ENCODE data around the gene KRTAP5-4. TPM values are rescaled to one million over a fixed set of nuclear protein-coding genes. Genes with fewer than 3 reads are reported as not detected.

Gene KRTAP5-4
- total and polyA plus RNA-seq, 2 donors (not counting 1 experiment from before 2014, with no cell fraction given), result not detected

DNA sequence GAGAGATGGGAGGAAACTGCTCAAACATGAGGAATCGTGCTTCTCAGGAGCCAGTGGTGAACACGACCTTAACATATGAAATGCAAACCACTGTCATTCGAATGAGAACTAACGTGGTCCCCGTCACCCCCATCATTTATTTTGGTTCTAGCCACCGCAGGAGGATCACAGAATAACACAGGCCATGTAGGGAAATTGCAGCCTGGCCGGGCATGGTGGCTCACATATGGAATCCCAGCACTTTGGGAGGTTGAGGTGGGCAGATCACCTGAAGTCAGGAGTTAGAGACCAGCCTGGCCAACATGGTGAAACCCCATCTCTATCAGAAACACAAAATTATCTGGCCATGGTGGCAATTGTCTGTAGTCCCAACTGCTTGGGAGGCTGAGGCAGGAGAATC lies 34.7 kb upstream of the KRTAP5-4 start:
- Mint-ChIP-seq H3K27me3 (peaks cover 51% of the 10 kb centered on the region), H3K4me1 (no peaks in the 10 kb centered on the region), H3K27ac (no peak overlapping the region), H3K4me3 (no peak overlapping the region), H3K9me3 (ENCODE audit: insufficient read depth) (no peaks in the 10 kb centered on the region)
- no peak overlapping the region for H3K27ac ChIP-seq (ENCODE audit: low read length in 2 of 2)
- DNase-seq (no peak), ATAC-seq (ENCODE audit: low read depth) (no peak)
- intact Hi-C loops (cut with micrococcal nuclease), result no loop called here
- H3K9me3 ChIP-seq (ENCODE audit: control extremely low read depth in 1 of 3, control insufficient read depth in 2 of 3, insufficient read depth in 1 of 3, low read length in 2 of 3), result no peaks in the 10 kb centered on the region
- no peak overlapping the region for H2AFZ ChIP-seq (ENCODE audit: insufficient read depth, low read depth, low read length, poor library complexity, severe bottlenecking)
- ChIA-PET POLR2A (no interaction called here), CTCF (interaction anchor here (4.5 kb wide), 1 partner anchor 176 kb away, joined by 72 read pairs; the partner anchor contains the start of gene SYT8)
- H4K20me1 ChIP-seq (ENCODE audit: control insufficient read depth, insufficient read depth, low read length, poor library complexity, severe bottlenecking), result no peaks in the 10 kb centered on the region
- no peak overlapping the region for H3K9ac ChIP-seq (ENCODE audit: low read length)
- 86% methylated on average over 6 of the region's 7 CpGs for WGBS (ENCODE audit: insufficient coverage)
- no peaks in the 10 kb centered on the region for H3K36me3 ChIP-seq (replicated peaks in 1 of 2; ENCODE audit: control extremely low read depth in 1 of 2, control insufficient read depth in 1 of 2, extremely low read depth in 1 of 2, insufficient read depth in 2 of 2, low read length in 1 of 2)
- no peak overlapping the region for H3K4me2 ChIP-seq (replicated peaks; ENCODE audit: low read depth, low read length, poor library complexity, severe bottlenecking)
- no peak overlapping the region for H3K4me3 ChIP-seq (ENCODE audit: control extremely low read depth in 1 of 5, extremely low read depth in 1 of 5, insufficient read depth in 1 of 5, low read depth in 2 of 5, low read length in 4 of 5)
- TF ChIP-seq, protein P1, sequence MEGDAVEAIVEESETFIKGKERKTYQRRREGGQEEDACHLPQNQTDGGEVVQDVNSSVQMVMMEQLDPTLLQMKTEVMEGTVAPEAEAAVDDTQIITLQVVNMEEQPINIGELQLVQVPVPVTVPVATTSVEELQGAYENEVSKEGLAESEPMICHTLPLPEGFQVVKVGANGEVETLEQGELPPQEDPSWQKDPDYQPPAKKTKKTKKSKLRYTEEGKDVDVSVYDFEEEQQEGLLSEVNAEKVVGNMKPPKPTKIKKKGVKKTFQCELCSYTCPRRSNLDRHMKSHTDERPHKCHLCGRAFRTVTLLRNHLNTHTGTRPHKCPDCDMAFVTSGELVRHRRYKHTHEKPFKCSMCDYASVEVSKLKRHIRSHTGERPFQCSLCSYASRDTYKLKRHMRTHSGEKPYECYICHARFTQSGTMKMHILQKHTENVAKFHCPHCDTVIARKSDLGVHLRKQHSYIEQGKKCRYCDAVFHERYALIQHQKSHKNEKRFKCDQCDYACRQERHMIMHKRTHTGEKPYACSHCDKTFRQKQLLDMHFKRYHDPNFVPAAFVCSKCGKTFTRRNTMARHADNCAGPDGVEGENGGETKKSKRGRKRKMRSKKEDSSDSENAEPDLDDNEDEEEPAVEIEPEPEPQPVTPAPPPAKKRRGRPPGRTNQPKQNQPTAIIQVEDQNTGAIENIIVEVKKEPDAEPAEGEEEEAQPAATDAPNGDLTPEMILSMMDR (IDR thresholded peaks at IDR 0.05), result no peak
- TF ChIP-seq EZH2 (IDR thresholded peaks at IDR 0.05; ENCODE audit: borderline replicate concordance, insufficient read depth, low read depth, low read length, poor library complexity, severe bottlenecking), result no peak
- H3K79me2 ChIP-seq (ENCODE audit: control insufficient read depth, insufficient read depth, low read length), result no peaks in the 10 kb centered on the region
- peaks cover 0 to 10% of the 10 kb centered on the region in 2 donors for H3K4me1 ChIP-seq (ENCODE audit: control insufficient read depth in 2 of 2, insufficient read depth in 2 of 2, low read length in 2 of 2)
- peaks cover 0 to 36% (median 4%) of the 10 kb centered on the region in 4 experiments for H3K27me3 ChIP-seq (replicated peaks in 1 of 4; ENCODE audit: control extremely low read depth in 1 of 4, control insufficient read depth in 3 of 4, insufficient read depth in 4 of 4, low read length in 3 of 4)

DNA sequence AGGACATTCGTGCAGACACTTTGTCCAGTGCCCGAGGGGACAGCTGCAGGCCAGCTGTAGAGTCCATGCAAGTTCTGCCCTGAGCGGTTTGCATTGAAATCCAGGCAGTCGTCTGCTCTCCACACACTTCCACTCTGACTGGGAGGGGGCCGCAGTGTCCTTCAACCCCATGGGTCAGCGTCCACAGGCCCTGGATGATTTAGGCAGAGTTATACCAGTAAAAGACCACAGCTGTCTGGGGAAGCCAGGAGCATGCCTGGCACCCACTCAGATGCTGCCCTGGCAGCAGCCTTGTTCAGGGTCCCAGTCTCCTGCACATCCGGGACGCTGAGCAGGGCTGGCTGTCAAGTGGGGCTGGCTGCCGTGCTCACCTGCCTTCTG lies 34.1 kb upstream of the KRTAP5-4 start:
- no peak overlapping the region for H3K4me2 ChIP-seq (replicated peaks; ENCODE audit: low read depth, low read length, poor library complexity, severe bottlenecking)
- H3K9me3 Mint-ChIP-seq (ENCODE audit: insufficient read depth), result no peaks in the 10 kb centered on the region
- ATAC-seq (ENCODE audit: low read depth), result no peak
- peaks cover 0 to 10% of the 10 kb centered on the region in 2 donors for H3K4me1 ChIP-seq (ENCODE audit: control insufficient read depth in 2 of 2, insufficient read depth in 2 of 2, low read length in 2 of 2)
- H4K20me1 ChIP-seq (ENCODE audit: control insufficient read depth, insufficient read depth, low read length, poor library complexity, severe bottlenecking), result no peaks in the 10 kb centered on the region
- ChIA-PET POLR2A (no interaction called here), CTCF (interaction anchor here (4.1 to 4.5 kb wide), 2 partner anchors 176 to 495 kb away, joined by 72 to 135 read pairs; partner anchors contain the start of gene SYT8)
- H2AFZ ChIP-seq (ENCODE audit: insufficient read depth, low read depth, low read length, poor library complexity, severe bottlenecking), result no peak overlapping the region
- H3K36me3 ChIP-seq (replicated peaks in 1 of 2; ENCODE audit: control extremely low read depth in 1 of 2, control insufficient read depth in 1 of 2, extremely low read depth in 1 of 2, insufficient read depth in 2 of 2, low read length in 1 of 2), result no peaks in the 10 kb centered on the region
- H3K4me3 ChIP-seq (ENCODE audit: control extremely low read depth in 1 of 5, extremely low read depth in 1 of 5, insufficient read depth in 1 of 5, low read depth in 2 of 5, low read length in 4 of 5), result no peak overlapping the region
- DNase-seq, result no peak
- TF ChIP-seq, protein P1 (IDR thresholded peaks at IDR 0.05), result no peak
- TF ChIP-seq EZH2 (IDR thresholded peaks at IDR 0.05; ENCODE audit: borderline replicate concordance, insufficient read depth, low read depth, low read length, poor library complexity, severe bottlenecking), result no peak
- no peak overlapping the region for H3K27ac Mint-ChIP-seq
- no peaks in the 10 kb centered on the region for H3K79me2 ChIP-seq (ENCODE audit: control insufficient read depth, insufficient read depth, low read length)
- WGBS (ENCODE audit: insufficient coverage), result 90% methylated on average over 8 of the region's 9 CpGs
- peaks cover 51% of the 10 kb centered on the region for H3K27me3 Mint-ChIP-seq
- peaks cover 0 to 36% (median 4%) of the 10 kb centered on the region in 4 experiments for H3K27me3 ChIP-seq (replicated peaks in 1 of 4; ENCODE audit: control extremely low read depth in 1 of 4, control insufficient read depth in 3 of 4, insufficient read depth in 4 of 4, low read length in 3 of 4)
- intact Hi-C loops (cut with micrococcal nuclease), result no loop called here
- H3K27ac ChIP-seq (ENCODE audit: low read length in 2 of 2), result no peak overlapping the region
- no peaks in the 10 kb centered on the region for H3K9me3 ChIP-seq (ENCODE audit: control extremely low read depth in 1 of 3, control insufficient read depth in 2 of 3, insufficient read depth in 1 of 3, low read length in 2 of 3)
- no peaks in the 10 kb centered on the region for H3K4me1 Mint-ChIP-seq
- no peak overlapping the region for H3K4me3 Mint-ChIP-seq
- no peak overlapping the region for H3K9ac ChIP-seq (ENCODE audit: low read length)

Measured in B cell (primary cell).